A549 (cell line): ENCODE data around the gene PEX16. TPM values are rescaled to one million over a fixed set of nuclear protein-coding genes. Genes with fewer than 3 reads are reported as not detected.

Source experiments
- ATAC-seq, 2 experiments: fragments of 200-7000 bp in 1 of 2; fragments of >200 bp in 1 of 2; cut with Nextera tagmentation in 1 of 2; cut with Tn5 transposase in 1 of 2; 3 replicates each; pipeline versions ENCODE4 v1.8.0 to v1.9.1; 2018 to 2020; ENCODE audit warnings: mild to moderate bottlenecking in 1 of 2, moderate library complexity in 1 of 2
- CTCF ChIA-PET: fragments of 300-600 bp; sonication (Branson Sonifier 250); formaldehyde crosslinking; extraction: SDS; loops from one replicate; lab custom pipeline; 2021; ENCODE audit warnings: antibody characterized with exemption, inconsistent platforms; lab: Yijun Ruan, JAX
- POLR2A ChIA-PET: fragments of 350-600 bp; formaldehyde crosslinking; extraction: SDS; loops from one replicate; lab custom pipeline; 2021; ENCODE audit warnings: antibody characterized with exemption, inconsistent platforms; lab: Yijun Ruan, JAX
- DNase-seq, 2 experiments: peaks; one replicate each; pipeline versions ENCODE4 v3.0.0 to v3.0.0-alpha.2; 2011 to 2016; ENCODE audit warnings: low read depth in 1 of 2, low spot score in 1 of 2
- FAIRE-seq: peaks from 2 replicates; lab custom pipeline; 2011; peaks lifted over from hg19 to GRCh38; lab: Jason Lieb, UNC
- H3K27ac ChIP-seq, 2 experiments: fragments of >200 bp; sonication (Bioruptor Twin); formaldehyde crosslinking; 3 replicates each; pipeline ENCODE4 v1.5.1; 2016 to 2017
- H3K4me1 ChIP-seq: fragments of >200 bp; sonication (Bioruptor Twin); formaldehyde crosslinking; 3 replicates; pipeline ENCODE4 v1.6.1; 2016
- H3K4me2 ChIP-seq: fragments of >200 bp; sonication (Bioruptor Twin); formaldehyde crosslinking; 3 replicates; pipeline ENCODE4 v1.6.1; 2016
- H3K4me3 ChIP-seq: fragments of >200 bp; sonication (Bioruptor Twin); formaldehyde crosslinking; 3 replicates; pipeline ENCODE4 v1.5.1; 2016
- H3K9me3 ChIP-seq: fragments of >200 bp; sonication (Bioruptor Twin); formaldehyde crosslinking; 3 replicates; pipeline ENCODE4 v1.6.1; 2016
- CHD2 ChIP-seq: fragments of 150-350 bp; IDR thresholded peaks from 2 replicates; pipeline ENCODE4 v1.6.1; 2014; ENCODE audit warnings: low read length; ENCODE audit not compliant: partially characterized antibody
- CHD4 ChIP-seq: fragments of 200-600 bp; sonication (generic); IDR thresholded peaks from 2 replicates; pipeline ENCODE4 v1.6.1; 2016; ENCODE audit warnings: antibody characterized with exemption, mild to moderate bottlenecking, borderline replicate concordance
- FOSL2 ChIP-seq, 2 experiments: fragments of 450-650 bp in 1 of 2; fragments of >200 bp in 1 of 2; sonication (Bioruptor Twin) in 1 of 2; formaldehyde crosslinking; IDR thresholded peaks; 2 replicates each; pipeline versions ENCODE4 v1.5.0 to v1.6.1; 2016 to 2020; ENCODE audit warnings: mild to moderate bottlenecking in 1 of 2, moderate library complexity in 1 of 2
- HDAC2 ChIP-seq: fragments of 200-600 bp; sonication (generic); IDR thresholded peaks from 2 replicates; pipeline ENCODE4 v1.6.1; 2016
- HMGXB4 ChIP-seq: fragments of 250-450 bp; sonication (Bioruptor Pico); IDR thresholded peaks from 2 replicates; pipeline ENCODE4 v1.5.0; 2021; ENCODE audit warnings: mild to moderate bottlenecking, moderate library complexity, borderline replicate concordance
- HOXB5 ChIP-seq: fragments of 250-450 bp; sonication (Bioruptor Pico); IDR thresholded peaks from 2 replicates; pipeline ENCODE4 v1.5.0; 2020; ENCODE audit warnings: mild to moderate bottlenecking, moderate library complexity
- JUNB ChIP-seq: fragments of >200 bp; sonication (Bioruptor Twin); formaldehyde crosslinking; IDR thresholded peaks from 2 replicates; pipeline ENCODE4 v1.6.1; 2016
- KDM1A ChIP-seq: fragments of 200-600 bp; sonication (generic); IDR thresholded peaks from 2 replicates; pipeline ENCODE4 v1.6.1; 2016; ENCODE audit warnings: low read depth, mild to moderate bottlenecking
- NFE2L2 ChIP-seq: fragments of 150-350 bp; conservative IDR thresholded peaks from 2 replicates; pipeline ENCODE4 v1.6.1; 2014; ENCODE audit warnings: low read length
- NPAS2 ChIP-seq: fragments of 250-450 bp; sonication (Bioruptor Pico); IDR thresholded peaks from 2 replicates; pipeline ENCODE4 v1.8.0; 2022; ENCODE audit warnings: mild to moderate bottlenecking, moderate library complexity, borderline replicate concordance
- POLR2A ChIP-seq: IDR thresholded peaks from 2 replicates; pipeline ENCODE4 v1.6.1; 2012; ENCODE audit warnings: mild to moderate bottlenecking, low read length
- RAD21 ChIP-seq, 2 experiments: fragments of >200 bp in 1 of 2; sonication (Bioruptor Twin) in 1 of 2; formaldehyde crosslinking in 1 of 2; IDR thresholded peaks in 1 of 2; conservative IDR thresholded peaks in 1 of 2; 2 replicates in 1 of 2; 3 replicates in 1 of 2; pipeline ENCODE4 v1.6.1; 2012 to 2018; ENCODE audit warnings: inconsistent platforms in 1 of 2
- REST ChIP-seq: fragments of 200-600 bp; sonication (generic); IDR thresholded peaks from 2 replicates; pipeline ENCODE4 v1.6.1; 2016; ENCODE audit warnings: antibody characterized with exemption, mild to moderate bottlenecking, moderate library complexity
- RFX5 ChIP-seq: fragments of 450-650 bp; IDR thresholded peaks from 2 replicates; pipeline ENCODE4 v1.7.1; 2014; ENCODE audit warnings: antibody characterized with exemption, mild to moderate bottlenecking, moderate library complexity
- RNF2 ChIP-seq: fragments of 200-600 bp; sonication (generic); IDR thresholded peaks from 2 replicates; pipeline ENCODE4 v1.6.1; 2016; ENCODE audit warnings: low read depth, mild to moderate bottlenecking, antibody characterized with exemption, moderate library complexity, borderline replicate concordance
- ZNF302 ChIP-seq: fragments of 250-450 bp; sonication (Bioruptor Pico); IDR thresholded peaks from 2 replicates; pipeline ENCODE4 v1.9.0; 2021; ENCODE audit warnings: inconsistent platforms, mild to moderate bottlenecking, moderate library complexity
- WGBS: methylation state at CpG from one replicate; pipeline ENCODE4 v1.1.6; 2017; ENCODE audit errors: missing lambda C conversion rate; 5-methylcytosine and 5-hydroxymethylcytosine counted together
- polyA plus RNA-seq, 4 experiments: library from polyadenylated mRNA; depleted of rRNA in 3 of 4; stranded (reverse); fragments of >200 nt; fragmentation: RNase III in 1 of 4; extraction: RNeasy Plus Mini Kit Qiagen cat#74134 plus additional on column Dnase treatment in 1 of 4; gene quantifications; 2 replicates in 3 of 4; 3 replicates in 1 of 4; pipeline ENCODE4 v1.2.3, GENCODE V29; 2011 to 2017

PEX16 gene
- polyA plus RNA-seq, 2 of the 4 experiments (the other 2 are of a cell fraction), result 18.2 to 20.2 TPM

DNA sequence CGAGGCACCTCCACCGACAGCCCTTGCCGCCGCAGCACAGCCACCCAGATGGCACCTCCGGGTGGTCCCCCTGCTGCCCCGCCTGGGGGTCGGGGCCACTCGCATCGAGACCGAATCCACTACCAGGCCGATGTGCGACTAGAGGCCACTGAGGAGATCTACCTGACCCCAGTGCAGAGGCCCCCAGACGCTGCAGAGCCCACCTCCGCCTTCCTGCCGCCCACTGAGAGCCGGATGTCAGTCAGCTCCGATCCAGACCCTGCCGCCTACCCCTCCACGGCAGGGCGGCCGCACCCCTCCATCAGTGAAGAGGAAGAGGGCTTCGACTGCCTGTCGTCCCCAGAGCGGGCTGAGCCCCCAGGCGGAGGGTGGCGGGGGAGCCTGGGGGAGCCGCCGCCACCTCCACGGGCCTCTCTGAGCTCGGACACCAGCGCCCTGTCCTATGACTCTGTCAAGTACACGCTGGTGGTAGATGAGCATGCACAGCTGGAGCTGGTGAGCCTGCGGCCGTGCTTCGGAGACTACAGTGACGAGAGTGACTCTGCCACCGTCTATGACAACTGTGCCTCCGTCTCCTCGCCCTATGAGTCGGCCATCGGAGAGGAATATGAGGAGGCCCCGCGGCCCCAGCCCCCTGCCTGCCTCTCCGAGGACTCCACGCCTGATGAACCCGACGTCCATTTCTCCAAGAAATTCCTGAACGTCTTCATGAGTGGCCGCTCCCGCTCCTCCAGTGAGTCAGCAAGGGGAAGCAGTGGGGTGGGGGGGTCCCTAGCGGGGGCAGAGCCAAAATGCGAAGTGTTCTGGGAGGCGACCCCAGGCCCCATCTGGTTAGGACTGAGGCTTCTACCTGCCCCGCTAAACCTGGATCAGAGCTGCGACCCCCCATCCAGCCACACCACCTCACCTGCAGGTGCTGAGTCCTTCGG lies 15.0 kb downstream of the PEX16 start:
- POLR2A ChIA-PET, result no interaction called here
- WGBS, result 90% methylated on average over 42 of the region's 56 CpGs
- no peak overlapping the region for H3K4me3 ChIP-seq
- no peak overlapping the region for H3K4me2 ChIP-seq
- H3K4me1 ChIP-seq, result peaks cover 12% of the 10 kb centered on the region; the same call in 2 of the 3 replicates
- DNase-seq, result no peak
- ATAC-seq, result no peak
- H3K9me3 ChIP-seq, result no peaks in the 10 kb centered on the region
- CTCF ChIA-PET, result interaction anchor here (0.7 kb wide), 1 partner anchor 9 kb away, joined by 3 read pairs; no protein-coding TSS in a partner anchor
- FAIRE-seq, result no peak
- no peak for TF ChIP-seq KDM1A
- TF ChIP-seq POLR2A, result no peak
- no peak for TF ChIP-seq JUNB
- TF ChIP-seq, all 56 proteins: peak for 0
- H3K27ac ChIP-seq, result no peak overlapping the region

- H3K4me3 ChIP-seq, result no peak overlapping the region
- CTCF ChIA-PET, result interaction anchor here (1.1 kb wide), 1 partner anchor 16 kb away, joined by 3 read pairs; the partner anchor contains the start of gene PEX16
- peaks cover 12% of the 10 kb centered on the region; the same call in 2 of the 3 replicates for H3K4me1 ChIP-seq
- H3K9me3 ChIP-seq, result no peaks in the 10 kb centered on the region
- WGBS, result 88% methylated on average over 4 of the region's 6 CpGs
- no peak for DNase-seq
- FAIRE-seq, result no peak
- no peak for TF ChIP-seq NFE2L2
- TF ChIP-seq FOSL2 (IDR thresholded peaks at IDR 0.05), result no peak
- TF ChIP-seq FOSL2 (CRISPR knock-in tag; IDR thresholded peaks at IDR 0.05), result no peak
- no peak for TF ChIP-seq CHD2
- TF ChIP-seq NPAS2, result no peak
- no peak for TF ChIP-seq HOXB5
- no peak for TF ChIP-seq RFX5
- no peak for TF ChIP-seq REST
- TF ChIP-seq RAD21 (conservative IDR thresholded peaks at IDR 0.05 in 1 of 2, IDR thresholded peaks at IDR 0.05 in 1 of 2), result no peak
- TF ChIP-seq HMGXB4 (CRISPR knock-in tag), result no peak
- TF ChIP-seq RNF2, result no peak
- TF ChIP-seq ZNF302 (CRISPR knock-in tag), result no peak
- TF ChIP-seq CHD4, result no peak
- no peak for TF ChIP-seq HDAC2
- no peak overlapping the region for H3K27ac ChIP-seq
- no peak for ATAC-seq
- H3K4me2 ChIP-seq, result no peak overlapping the region
- POLR2A ChIA-PET, result no interaction called here
Observed at GRCh38 chr11:45901626-45902025, 16.1 kb downstream of the PEX16 start.
